ENCODE data around the gene ZNF747.

Gene ZNF747

GRCh38 chr16:30519120-30520049, 15.3 kb downstream of the ZNF747 start:
- DNase-seq (ENCODE audit: extremely low read depth in 1 of 2, low read depth in 1 of 2): no peak

GRCh38 chr16:30518552-30518951, 16.1 kb downstream of the ZNF747 start:
- no peak for DNase-seq (ENCODE audit: extremely low read depth in 1 of 2, low read depth in 1 of 2)

GRCh38 chr16:30515275-30515674, 19.4 kb downstream of the ZNF747 start:
- DNase-seq (ENCODE audit: extremely low read depth in 1 of 2, low read depth in 1 of 2): no peak

GRCh38 chr16:30511509-30511908, 23.1 kb downstream of the ZNF747 start:
- no peak for DNase-seq (ENCODE audit: extremely low read depth in 1 of 2, low read depth in 1 of 2)

- no peak for DNase-seq (ENCODE audit: extremely low read depth in 1 of 2, low read depth in 1 of 2)
Observed at GRCh38 chr16:30510376-30510938, 24.2 kb downstream of the ZNF747 start.

- DNase-seq (ENCODE audit: extremely low read depth in 1 of 2, low read depth in 1 of 2): no peak
Observed at GRCh38 chr16:30509081-30509765, 25.4 kb downstream of the ZNF747 start.

- DNase-seq (ENCODE audit: extremely low read depth in 1 of 2, low read depth in 1 of 2): no peak
Observed at GRCh38 chr16:30503403-30504296, 31.0 kb downstream of the ZNF747 start.

- no peak for DNase-seq (ENCODE audit: extremely low read depth in 1 of 2, low read depth in 1 of 2)
Observed at GRCh38 chr16:30499284-30499683, 35.4 kb downstream of the ZNF747 start.

- no peak for DNase-seq (ENCODE audit: extremely low read depth in 1 of 2, low read depth in 1 of 2)
Observed at GRCh38 chr16:30494709-30495108, 39.9 kb downstream of the ZNF747 start.

GRCh38 chr16:30493941-30494488, 40.6 kb downstream of the ZNF747 start:
- DNase-seq (ENCODE audit: extremely low read depth in 1 of 2, low read depth in 1 of 2): no peak

GRCh38 chr16:30491744-30492308, 42.8 kb downstream of the ZNF747 start:
- no peak for DNase-seq (ENCODE audit: extremely low read depth in 1 of 2, low read depth in 1 of 2)

GRCh38 chr16:30491229-30491628, 43.4 kb downstream of the ZNF747 start:
- no peak for DNase-seq (ENCODE audit: extremely low read depth in 1 of 2, low read depth in 1 of 2)

GRCh38 chr16:30490210-30490609, 44.4 kb downstream of the ZNF747 start:
- no peak for DNase-seq (ENCODE audit: extremely low read depth in 1 of 2, low read depth in 1 of 2)

- no peak for DNase-seq (ENCODE audit: extremely low read depth in 1 of 2, low read depth in 1 of 2)
Observed at GRCh38 chr16:30488764-30489605, 45.7 kb downstream of the ZNF747 start.

- no peak for DNase-seq (ENCODE audit: extremely low read depth in 1 of 2, low read depth in 1 of 2)
Observed at GRCh38 chr16:30485818-30486436, 48.7 kb downstream of the ZNF747 start.

GRCh38 chr16:30484887-30485286, 49.8 kb downstream of the ZNF747 start:
- DNase-seq (ENCODE audit: extremely low read depth in 1 of 2, low read depth in 1 of 2): no peak

GRCh38 chr16:30482366-30482765, 52.3 kb downstream of the ZNF747 start:
- DNase-seq (ENCODE audit: extremely low read depth in 1 of 2, low read depth in 1 of 2): no peak

GRCh38 chr16:30481381-30481780, 53.3 kb downstream of the ZNF747 start:
- DNase-seq (ENCODE audit: extremely low read depth in 1 of 2, low read depth in 1 of 2): no peak
